ENCODE results near the gene SRMS. TPM values are rescaled to one million over a fixed set of nuclear protein-coding genes. Genes with fewer than 3 reads are reported as not detected.

Gene SRMS
- total and polyA plus RNA-seq, 5 donors = not detected

- ATAC-seq (no peak), DNase-seq (no peak)
- H3K9me3 ChIP-seq (ENCODE audit: control insufficient read depth, low read length) = no peaks in the 10 kb centered on the region
- 75% methylated on average over 38 of the region's 38 CpGs for WGBS
- no peaks in the 10 kb centered on the region for H3K4me1 ChIP-seq (ENCODE audit: control insufficient read depth, insufficient read depth, low read length)
- no peak overlapping the region for H3K27ac ChIP-seq (ENCODE audit: low read length)
- H3K27me3 ChIP-seq (ENCODE audit: control insufficient read depth, insufficient read depth) = no peaks in the 10 kb centered on the region
- peak overlapping the region; percentile 55 for H3K4me3 ChIP-seq (ENCODE audit: low read length)
- intact Hi-C loops (cut with DNase I) = no loop called here
These were observed 7.1 kb upstream of the SRMS start for GRCh38 chr20:63554361-63555278.

GRCh38 chr20:63553933-63554290 lies 6.4 kb upstream of the SRMS start, which contains the start of gene FNDC11:
Gene FNDC11, plus strand, starts transcription at chr20:63554159. Its CDS starts 1,505 bp downstream, at chr20:63555664.
- 2% methylated on average over 34 of the region's 34 CpGs for WGBS
- Histone ChIP-seq H3K9me3 (ENCODE audit: control insufficient read depth, low read length) (no peaks in the 10 kb centered on the region), H3K27me3 (ENCODE audit: control insufficient read depth, insufficient read depth) (no peaks in the 10 kb centered on the region), H3K4me3 (ENCODE audit: low read length) (peak within 1 kb of the TSS; percentile 55), H3K27ac (ENCODE audit: low read length) (no peak within 1 kb of the TSS), H3K4me1 (ENCODE audit: control insufficient read depth, insufficient read depth, low read length) (no peaks in the 10 kb centered on the region)
- intact Hi-C loops (cut with DNase I) = no loop called here
- peak; percentile 68 to 86 (median 79) for DNase-seq
- peak; percentile 28 to 63 for ATAC-seq

- intact Hi-C loops (cut with DNase I) = no loop called here
- peak; percentile 90 to 96 (median 91) for DNase-seq
- Histone ChIP-seq H3K27me3 (ENCODE audit: control insufficient read depth, insufficient read depth) (no peaks in the 10 kb centered on the region), H3K4me3 (ENCODE audit: low read length) (peak overlapping the region; percentile 55), H3K4me1 (ENCODE audit: control insufficient read depth, insufficient read depth, low read length) (no peaks in the 10 kb centered on the region), H3K9me3 (ENCODE audit: control insufficient read depth, low read length) (no peaks in the 10 kb centered on the region), H3K27ac (ENCODE audit: low read length) (no peak overlapping the region)
- peak; percentile 82 to 83 for ATAC-seq
- 2% methylated on average over 37 of the region's 37 CpGs for WGBS
These were observed 5.8 kb upstream of the SRMS start for GRCh38 chr20:63553251-63553932.

GRCh38 chr20:63552481-63553249 lies 5.1 kb upstream of the SRMS start:
- DNase-seq (no peak), ATAC-seq (peak in 1 of 2 donors; percentile 1)
- Histone ChIP-seq H3K9me3 (ENCODE audit: control insufficient read depth, low read length) (no peaks in the 10 kb centered on the region), H3K27me3 (ENCODE audit: control insufficient read depth, insufficient read depth) (no peaks in the 10 kb centered on the region), H3K27ac (ENCODE audit: low read length) (no peak overlapping the region), H3K4me3 (ENCODE audit: low read length) (no peak overlapping the region), H3K4me1 (ENCODE audit: control insufficient read depth, insufficient read depth, low read length) (no peaks in the 10 kb centered on the region)
- intact Hi-C loops (cut with DNase I) = no loop called here
- 42% methylated on average over 15 of the region's 15 CpGs for WGBS

GRCh38 chr20:63551068-63551467 lies 3.5 kb upstream of the SRMS start:
- WGBS = 35% methylated on average over 9 of the region's 9 CpGs
- Histone ChIP-seq H3K4me1 (ENCODE audit: control insufficient read depth, insufficient read depth, low read length) (no peaks in the 10 kb centered on the region), H3K27me3 (ENCODE audit: control insufficient read depth, insufficient read depth) (no peaks in the 10 kb centered on the region), H3K4me3 (ENCODE audit: low read length) (no peak overlapping the region), H3K9me3 (ENCODE audit: control insufficient read depth, low read length) (no peaks in the 10 kb centered on the region), H3K27ac (ENCODE audit: low read length) (no peak overlapping the region)
- ATAC-seq (no peak), DNase-seq (no peak)
- intact Hi-C loops (cut with DNase I) = no loop called here

- DNase-seq = no peak
- Histone ChIP-seq H3K27me3 (ENCODE audit: control insufficient read depth, insufficient read depth) (no peaks in the 10 kb centered on the region), H3K9me3 (ENCODE audit: control insufficient read depth, low read length) (no peaks in the 10 kb centered on the region), H3K4me3 (ENCODE audit: low read length) (no peak overlapping the region), H3K4me1 (ENCODE audit: control insufficient read depth, insufficient read depth, low read length) (no peaks in the 10 kb centered on the region), H3K27ac (ENCODE audit: low read length) (no peak overlapping the region)
- ATAC-seq = no peak
- intact Hi-C loops (cut with DNase I) = loop anchor here in 1 of 4 donors (10.0 kb wide), 1 partner anchor 205 kb away; no protein-coding TSS in a partner anchor
- 80% methylated on average over 18 of the region's 18 CpGs for WGBS
These were observed 2.2 kb upstream of the SRMS start for GRCh38 chr20:63549679-63550282.

- Histone ChIP-seq H3K9me3 (ENCODE audit: control insufficient read depth, low read length) (no peaks in the 10 kb centered on the region), H3K27ac (ENCODE audit: low read length) (no peak overlapping the region), H3K27me3 (ENCODE audit: control insufficient read depth, insufficient read depth) (no peaks in the 10 kb centered on the region), H3K4me3 (ENCODE audit: low read length) (no peak overlapping the region), H3K4me1 (ENCODE audit: control insufficient read depth, insufficient read depth, low read length) (no peaks in the 10 kb centered on the region)
- DNase-seq (no peak), ATAC-seq (no peak)
- 23% methylated on average over 23 of the region's 25 CpGs for WGBS
- intact Hi-C loops (cut with DNase I) = loop anchor here in 1 of 4 donors (10.0 kb wide), 1 partner anchor 206 kb away; no protein-coding TSS in a partner anchor
These were observed 1.5 kb upstream of the SRMS start for GRCh38 chr20:63549019-63549418.

GRCh38 chr20:63548542-63548941 lies 993 bp upstream of the SRMS start:
- no peaks in the 10 kb centered on the region for H3K4me1 ChIP-seq (ENCODE audit: control insufficient read depth, insufficient read depth, low read length)
- H3K27me3 ChIP-seq (ENCODE audit: control insufficient read depth, insufficient read depth) = no peaks in the 10 kb centered on the region
- ATAC-seq = no peak
- DNase-seq = no peak
- no peak overlapping the region for H3K27ac ChIP-seq (ENCODE audit: low read length)
- WGBS = 42% methylated on average over 11 of the region's 11 CpGs
- H3K9me3 ChIP-seq (ENCODE audit: control insufficient read depth, low read length) = no peaks in the 10 kb centered on the region
- intact Hi-C loops (cut with DNase I) = loop anchor here in 1 of 4 donors (10.0 kb wide), 1 partner anchor 206 kb away; no protein-coding TSS in a partner anchor
- no peak overlapping the region for H3K4me3 ChIP-seq (ENCODE audit: low read length)

- Histone ChIP-seq H3K27me3 (ENCODE audit: control insufficient read depth, insufficient read depth) (no peaks in the 10 kb centered on the region), H3K9me3 (ENCODE audit: control insufficient read depth, low read length) (no peaks in the 10 kb centered on the region), H3K4me1 (ENCODE audit: control insufficient read depth, insufficient read depth, low read length) (no peaks in the 10 kb centered on the region), H3K4me3 (ENCODE audit: low read length) (no peak overlapping the region), H3K27ac (ENCODE audit: low read length) (no peak overlapping the region)
- ATAC-seq (no peak), DNase-seq (no peak)
- intact Hi-C loops (cut with DNase I) = loop anchor here in 1 of 4 donors (10.0 kb wide), 1 partner anchor 208 kb away; no protein-coding TSS in a partner anchor
- WGBS = 46% methylated on average over 58 of the region's 58 CpGs
These were observed 409 bp downstream of the SRMS start for GRCh38 chr20:63546956-63547724.
